GM21786 (cell line): Measurements from ENCODE around the gene DHRS13.
"Not testable (repeated sequence)": the region's sequence is repeated elsewhere in the genome, so short reads cannot be mapped to it uniquely, and the experiment has no call there.

ENCODE experiments used
- ATAC-seq: cut with Tn5 transposase; IDR thresholded peaks from one replicate; pipeline ENCODE4 v1.9.1; 2021; ENCODE audit not compliant: unreplicated experiment

Gene DHRS13

GRCh38 chr17:28887871-28888471 lies 14.9 kb downstream of the DHRS13 start:
- no peak for ATAC-seq

GRCh38 chr17:28885951-28886350 lies 16.9 kb downstream of the DHRS13 start:
- no peak for ATAC-seq

- ATAC-seq, result no peak
Measured at GRCh38 chr17:28885363-28885762, 17.5 kb downstream of the DHRS13 start.

GRCh38 chr17:28883967-28884702 lies 18.7 kb downstream of the DHRS13 start:
- no peak for ATAC-seq

- no peak for ATAC-seq
Measured at GRCh38 chr17:28882154-28882895, 20.6 kb downstream of the DHRS13 start.

GRCh38 chr17:28881533-28882056 lies 21.3 kb downstream of the DHRS13 start:
- ATAC-seq, result no peak

- no peak for ATAC-seq
Measured at GRCh38 chr17:28880572-28880945, 22.3 kb downstream of the DHRS13 start.

GRCh38 chr17:28879886-28880571 lies 22.9 kb downstream of the DHRS13 start:
- no peak for ATAC-seq

- ATAC-seq, result no peak
Measured at GRCh38 chr17:28878981-28879380, 23.9 kb downstream of the DHRS13 start.

GRCh38 chr17:28878158-28878910 lies 24.5 kb downstream of the DHRS13 start:
- ATAC-seq, result no peak

- ATAC-seq, result not testable (repeated sequence)
Measured at GRCh38 chr17:28877150-28877711, 25.6 kb downstream of the DHRS13 start.

GRCh38 chr17:28875848-28876550 lies 26.9 kb downstream of the DHRS13 start:
- no peak for ATAC-seq

GRCh38 chr17:28874750-28875149 lies 28.1 kb downstream of the DHRS13 start:
- ATAC-seq, result no peak

GRCh38 chr17:28873839-28874238 lies 29.0 kb downstream of the DHRS13 start:
- ATAC-seq, result no peak

- ATAC-seq, result peak; percentile 95
Measured at GRCh38 chr17:28871056-28871579, 31.8 kb downstream of the DHRS13 start.

- ATAC-seq, result no peak
Measured at GRCh38 chr17:28867276-28867675, 35.6 kb downstream of the DHRS13 start.

- no peak for ATAC-seq
Measured at GRCh38 chr17:28865946-28866752, 36.7 kb downstream of the DHRS13 start.
